Epithelial cell of esophagus (primary cell): Measurements from ENCODE around the gene APMAP.

Experiments used
- DNase-seq: peaks from one replicate; pipeline ENCODE4 v3.0.0; 2010; ENCODE audit warnings: low read depth
- H3K4me3 ChIP-seq: 2 replicates; pipeline ENCODE4 v1.5.1; 2011; ENCODE audit warnings: mild to moderate bottlenecking, low read length, control low read depth
- TF ChIP-seq, protein P1 (sequence below): IDR thresholded peaks from 2 replicates; pipeline ENCODE4 v1.5.1; 2011; ENCODE audit warnings: low read depth, mild to moderate bottlenecking, low read length, control low read depth, inconsistent platforms; ENCODE audit not compliant: insufficient read depth; ENCODE audit errors: missing control alignments

APMAP gene

GRCh38 chr20:25032065-25032477 lies 39.5 kb upstream of the APMAP start:
- DNase-seq = no peak
- TF ChIP-seq, protein P1, sequence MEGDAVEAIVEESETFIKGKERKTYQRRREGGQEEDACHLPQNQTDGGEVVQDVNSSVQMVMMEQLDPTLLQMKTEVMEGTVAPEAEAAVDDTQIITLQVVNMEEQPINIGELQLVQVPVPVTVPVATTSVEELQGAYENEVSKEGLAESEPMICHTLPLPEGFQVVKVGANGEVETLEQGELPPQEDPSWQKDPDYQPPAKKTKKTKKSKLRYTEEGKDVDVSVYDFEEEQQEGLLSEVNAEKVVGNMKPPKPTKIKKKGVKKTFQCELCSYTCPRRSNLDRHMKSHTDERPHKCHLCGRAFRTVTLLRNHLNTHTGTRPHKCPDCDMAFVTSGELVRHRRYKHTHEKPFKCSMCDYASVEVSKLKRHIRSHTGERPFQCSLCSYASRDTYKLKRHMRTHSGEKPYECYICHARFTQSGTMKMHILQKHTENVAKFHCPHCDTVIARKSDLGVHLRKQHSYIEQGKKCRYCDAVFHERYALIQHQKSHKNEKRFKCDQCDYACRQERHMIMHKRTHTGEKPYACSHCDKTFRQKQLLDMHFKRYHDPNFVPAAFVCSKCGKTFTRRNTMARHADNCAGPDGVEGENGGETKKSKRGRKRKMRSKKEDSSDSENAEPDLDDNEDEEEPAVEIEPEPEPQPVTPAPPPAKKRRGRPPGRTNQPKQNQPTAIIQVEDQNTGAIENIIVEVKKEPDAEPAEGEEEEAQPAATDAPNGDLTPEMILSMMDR = no peak
- no peak overlapping the region for H3K4me3 ChIP-seq

DNA sequence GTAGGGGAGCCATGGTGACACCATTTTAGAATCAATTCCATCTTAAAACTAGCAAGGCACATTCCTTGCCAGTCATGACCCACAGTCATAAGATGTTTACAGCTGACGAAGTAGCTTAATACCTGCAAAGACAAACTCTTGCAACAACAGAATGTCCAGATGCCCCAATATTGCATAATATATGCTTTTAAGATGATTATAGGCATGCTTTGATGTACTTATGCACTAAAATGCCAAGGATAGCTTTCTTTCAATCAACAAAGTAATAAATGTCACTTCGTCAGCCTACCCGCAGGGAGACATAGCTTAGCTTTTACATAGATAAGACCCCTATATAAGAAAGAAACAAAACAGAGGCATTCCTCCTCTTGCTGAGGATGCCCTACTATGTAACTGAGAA lies 38.7 kb upstream of the APMAP start:
- TF ChIP-seq, protein P1 = no peak
- H3K4me3 ChIP-seq = no peak overlapping the region

DNA sequence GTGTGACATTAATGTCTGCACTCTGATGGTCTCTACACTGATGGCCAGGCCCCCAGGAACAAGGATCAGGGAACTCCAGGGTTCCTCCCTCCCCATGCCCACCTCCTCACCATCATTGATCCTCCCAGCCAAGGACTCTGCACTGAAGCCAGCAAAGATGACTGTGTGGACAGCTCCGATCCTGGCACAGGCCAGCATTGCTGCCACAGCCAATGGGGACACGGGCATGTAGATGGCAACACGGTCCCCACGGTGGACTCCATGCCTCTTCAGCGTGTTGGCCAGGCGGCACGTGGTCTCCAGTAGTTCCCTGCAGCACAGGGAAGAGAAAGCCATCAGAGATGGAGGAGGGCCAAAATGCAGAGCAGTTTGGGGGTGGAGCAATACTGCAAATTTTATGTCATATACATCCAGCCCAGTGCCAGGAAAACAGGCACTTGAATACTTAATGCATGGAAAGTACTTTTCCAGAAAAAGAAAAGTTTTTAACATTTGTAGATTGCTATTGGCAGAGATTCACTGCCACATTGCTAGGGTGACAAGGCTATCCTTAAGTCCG lies 38.2 kb upstream of the APMAP start:
- DNase-seq = no peak
- TF ChIP-seq, protein P1 = no peak
- H3K4me3 ChIP-seq = no peak overlapping the region

More for the DNA sequence above, 38.7 kb upstream of the APMAP start:
- no peak for DNase-seq

- TF ChIP-seq, protein P1 = no peak
- no peak for DNase-seq
- no peak overlapping the region for H3K4me3 ChIP-seq
Measured at GRCh38 chr20:25030007-25030648, 37.6 kb upstream of the APMAP start.

DNA sequence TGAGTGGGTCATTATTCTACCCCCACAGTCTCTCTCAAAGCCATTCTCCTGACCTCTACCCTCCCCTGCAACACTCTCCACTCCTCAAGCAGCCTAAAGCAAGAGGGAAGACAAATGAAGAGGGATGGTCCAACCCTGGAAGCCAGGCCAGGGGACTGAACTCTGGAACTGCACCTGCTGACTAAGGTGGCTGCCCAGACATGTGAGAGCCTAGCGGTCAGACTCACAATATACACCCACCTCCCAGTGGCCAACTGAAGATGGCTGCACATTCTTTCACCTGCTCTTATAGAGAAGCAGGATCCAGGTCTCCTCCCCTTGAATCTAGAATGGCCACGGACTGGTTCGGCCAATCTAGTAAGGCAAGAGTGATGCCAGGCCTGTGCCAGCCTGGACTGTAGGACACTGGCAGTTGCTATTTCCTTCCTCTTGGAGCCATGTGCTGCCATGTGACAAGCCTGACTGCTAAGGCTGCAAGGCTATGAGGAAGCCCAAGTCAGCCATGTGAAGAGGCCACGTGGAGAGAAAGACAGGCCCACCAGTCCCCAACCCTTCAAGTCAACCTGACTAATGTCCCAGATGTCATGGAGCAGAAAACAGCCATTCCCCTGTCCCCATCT lies 33.5 kb upstream of the APMAP start:
- no peak overlapping the region for H3K4me3 ChIP-seq
- TF ChIP-seq, protein P1 = no peak
- no peak for DNase-seq

DNA sequence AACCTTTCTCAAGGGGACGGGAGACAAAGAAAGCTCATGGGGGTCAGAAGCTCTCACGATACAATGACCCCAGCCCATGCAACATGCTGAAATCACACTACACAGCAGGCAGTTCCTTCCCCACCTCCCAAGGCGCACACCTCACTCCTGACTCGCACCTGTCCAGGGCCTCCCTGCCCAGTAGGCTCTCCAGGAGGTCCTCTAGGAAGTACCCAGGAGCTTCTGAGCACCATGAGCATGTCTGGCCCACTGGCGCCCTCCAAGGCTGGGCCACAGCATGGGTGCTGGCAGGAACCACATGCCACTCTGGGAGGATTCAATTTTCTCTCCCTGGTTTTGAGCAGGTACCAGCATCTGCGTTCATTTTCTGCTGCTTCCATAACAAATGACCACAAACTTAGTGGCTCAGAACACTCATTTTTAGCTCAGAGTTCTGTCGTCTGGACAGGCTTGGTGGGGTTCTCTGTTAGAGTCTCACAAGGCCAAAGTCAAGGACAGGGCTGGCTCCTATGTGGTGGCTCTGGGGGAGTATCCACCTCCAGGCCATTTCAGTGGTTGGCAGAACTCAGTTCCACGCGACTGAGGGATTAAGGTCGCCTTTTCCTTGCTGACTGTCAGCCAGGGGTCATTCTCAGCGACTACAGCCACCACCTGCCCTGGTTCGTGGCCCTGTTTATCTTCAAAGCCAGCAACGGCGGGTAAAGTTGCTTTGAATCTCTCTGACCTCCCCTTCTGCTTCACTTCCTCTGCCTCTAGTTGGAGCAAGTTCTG lies 32.7 kb upstream of the APMAP start:
- DNase-seq = no peak
- no peak overlapping the region for H3K4me3 ChIP-seq
- TF ChIP-seq, protein P1 = no peak
